Mammary epithelial cell (primary cell): Measurements from ENCODE around the gene OPN1LW.

ENCODE experiments used
- CTCF ChIP-seq, 2 donors: IDR thresholded peaks in 1 of 2; conservative IDR thresholded peaks in 1 of 2; 2 replicates each; pipeline ENCODE4 v1.5.1; 2011 to 2012; ENCODE audit warnings: inconsistent platforms in 2 of 2, low read length in 2 of 2, mild to moderate bottlenecking in 2 of 2, control low read depth in 1 of 2, low read depth in 1 of 2; ENCODE audit not compliant: insufficient read depth in 1 of 2; ENCODE audit errors: extremely low read depth in 1 of 2
- EZH2 ChIP-seq: IDR thresholded peaks from 2 replicates; pipeline ENCODE4 v1.6.1; 2012; ENCODE audit warnings: low read length, inconsistent platforms, borderline replicate concordance

GRCh38 chrX:154117566-154117965 is 26.5 kb upstream of the OPN1LW start:
- TF ChIP-seq EZH2 (no peak), CTCF (conservative IDR thresholded peaks at IDR 0.05 in 1 of 2, IDR thresholded peaks at IDR 0.05 in 1 of 2; ENCODE audit: extremely low read depth in 1 of 2, insufficient read depth in 1 of 2, low read depth in 1 of 2, low read length in 2 of 2) (no peak)
